Endothelial cell of umbilical vein (primary cell): ENCODE results near the gene P2RY2.

ENCODE experiments used
- CTCF ChIP-seq, 2 donors: IDR thresholded peaks; 1 replicate in 1 of 2; 2 replicates in 1 of 2; pipeline ENCODE4 v1.5.1; 2011; ENCODE audit warnings: low read length in 2 of 2, mild to moderate bottlenecking in 2 of 2, moderate library complexity in 2 of 2, control low read depth in 1 of 2, inconsistent platforms in 1 of 2, low read depth in 1 of 2; ENCODE audit not compliant: insufficient read depth in 1 of 2; ENCODE audit errors: extremely low read depth in 1 of 2
- EZH2 ChIP-seq: IDR thresholded peaks from 2 replicates; pipeline ENCODE4 v1.6.1; 2012; ENCODE audit warnings: borderline replicate concordance, low read depth, mild to moderate bottlenecking, moderate library complexity, low read length, inconsistent platforms; ENCODE audit not compliant: severe bottlenecking
- GATA2 ChIP-seq: IDR thresholded peaks from 2 replicates; pipeline ENCODE4 v1.7.0; 2011; ENCODE audit warnings: low read depth, mild to moderate bottlenecking, moderate library complexity, mixed read lengths, low read length; ENCODE audit not compliant: insufficient read length, insufficient read depth
- JUN ChIP-seq: IDR thresholded peaks from 2 replicates; pipeline ENCODE4 v1.6.1; 2011; ENCODE audit warnings: borderline replicate concordance, low read depth; ENCODE audit not compliant: insufficient read length, insufficient read depth
- MAX ChIP-seq: IDR thresholded peaks from 2 replicates; pipeline ENCODE4 v1.6.1; 2011; ENCODE audit not compliant: insufficient read depth, insufficient read length
- MYC ChIP-seq: IDR thresholded peaks from one replicate; pipeline ENCODE4 v1.6.1; 2011; ENCODE audit warnings: mild to moderate bottlenecking, low read depth, low read length
- POLR2A ChIP-seq: IDR thresholded peaks from 2 replicates; pipeline ENCODE4 v1.6.1; 2012; ENCODE audit warnings: low read depth, mild to moderate bottlenecking, control low read depth, low read length
- POLR2AphosphoS5 ChIP-seq: IDR thresholded peaks from 2 replicates; pipeline ENCODE4 v1.6.1; 2012; ENCODE audit warnings: low read depth, mild to moderate bottlenecking, control low read depth, low read length, moderate library complexity; ENCODE audit not compliant: insufficient read depth

- TF ChIP-seq CTCF (IDR thresholded peaks at IDR 0.05; ENCODE audit: extremely low read depth in 1 of 2, insufficient read depth in 1 of 2, low read depth in 1 of 2, low read length in 2 of 2), result no peak
- TF ChIP-seq POLR2AphosphoS5, result no peak
- TF ChIP-seq MAX, result no peak
- no peak for TF ChIP-seq GATA2
- TF ChIP-seq EZH2, result no peak
- no peak for TF ChIP-seq POLR2A
- no peak for TF ChIP-seq MYC
- no peak for TF ChIP-seq JUN
These were observed 17.8 kb upstream of the P2RY2 start for GRCh38 chr11:73200256-73200655.
